ENCODE data around the gene TSPAN31.

Gene TSPAN31

GRCh38 chr12:57732726-57733593 lies 11.9 kb upstream of the TSPAN31 start:
- H3K36me3 ChIP-seq (ENCODE audit: control insufficient read depth, insufficient read depth, low read length): no peaks in the 10 kb centered on the region
- H3K27me3 ChIP-seq (ENCODE audit: control insufficient read depth, insufficient read depth, low read length): peaks cover 98% of the 10 kb centered on the region
- no peak overlapping the region for H3K9ac ChIP-seq (ENCODE audit: low read depth, low read length)
- H3K9me3 ChIP-seq (ENCODE audit: control insufficient read depth, insufficient read depth, low read length): no peaks in the 10 kb centered on the region
- H3K4me3 ChIP-seq (ENCODE audit: low read depth, low read length): no peak overlapping the region
- peaks cover 6% of the 10 kb centered on the region for H3K4me1 ChIP-seq (ENCODE audit: control insufficient read depth, insufficient read depth, low read length)

- Histone ChIP-seq H3K36me3 (ENCODE audit: control insufficient read depth, insufficient read depth, low read length) (no peaks in the 10 kb centered on the region), H3K9ac (ENCODE audit: low read depth, low read length) (no peak overlapping the region), H3K9me3 (ENCODE audit: control insufficient read depth, insufficient read depth, low read length) (no peaks in the 10 kb centered on the region), H3K4me1 (ENCODE audit: control insufficient read depth, insufficient read depth, low read length) (peaks cover 6% of the 10 kb centered on the region), H3K27me3 (ENCODE audit: control insufficient read depth, insufficient read depth, low read length) (peaks cover 92% of the 10 kb centered on the region), H3K4me3 (ENCODE audit: low read depth, low read length) (no peak overlapping the region)
Measured at GRCh38 chr12:57733928-57734327, 10.9 kb upstream of the TSPAN31 start.

- H3K27me3 ChIP-seq (ENCODE audit: control insufficient read depth, insufficient read depth, low read length): peaks cover 93% of the 10 kb centered on the region
- H3K9me3 ChIP-seq (ENCODE audit: control insufficient read depth, insufficient read depth, low read length): no peaks in the 10 kb centered on the region
- no peak overlapping the region for H3K4me3 ChIP-seq (ENCODE audit: low read depth, low read length)
- peaks cover 6% of the 10 kb centered on the region for H3K4me1 ChIP-seq (ENCODE audit: control insufficient read depth, insufficient read depth, low read length)
- H3K36me3 ChIP-seq (ENCODE audit: control insufficient read depth, insufficient read depth, low read length): no peaks in the 10 kb centered on the region
- H3K9ac ChIP-seq (ENCODE audit: low read depth, low read length): no peak overlapping the region
Measured at GRCh38 chr12:57734591-57734990, 10.2 kb upstream of the TSPAN31 start.

GRCh38 chr12:57735198-57735855 lies 9.5 kb upstream of the TSPAN31 start:
- Histone ChIP-seq H3K9me3 (ENCODE audit: control insufficient read depth, insufficient read depth, low read length) (no peaks in the 10 kb centered on the region), H3K4me3 (ENCODE audit: low read depth, low read length) (peak overlapping the region; percentile 56), H3K9ac (ENCODE audit: low read depth, low read length) (no peak overlapping the region), H3K36me3 (ENCODE audit: control insufficient read depth, insufficient read depth, low read length) (no peaks in the 10 kb centered on the region), H3K4me1 (ENCODE audit: control insufficient read depth, insufficient read depth, low read length) (peaks cover 6% of the 10 kb centered on the region), H3K27me3 (ENCODE audit: control insufficient read depth, insufficient read depth, low read length) (peaks cover 93% of the 10 kb centered on the region)

GRCh38 chr12:57735952-57736740 lies 8.7 kb upstream of the TSPAN31 start:
- no peak overlapping the region for H3K9ac ChIP-seq (ENCODE audit: low read depth, low read length)
- peaks cover 93% of the 10 kb centered on the region for H3K27me3 ChIP-seq (ENCODE audit: control insufficient read depth, insufficient read depth, low read length)
- H3K9me3 ChIP-seq (ENCODE audit: control insufficient read depth, insufficient read depth, low read length): no peaks in the 10 kb centered on the region
- H3K4me3 ChIP-seq (ENCODE audit: low read depth, low read length): peak overlapping the region; percentile 56
- H3K36me3 ChIP-seq (ENCODE audit: control insufficient read depth, insufficient read depth, low read length): no peaks in the 10 kb centered on the region
- peaks cover 6% of the 10 kb centered on the region for H3K4me1 ChIP-seq (ENCODE audit: control insufficient read depth, insufficient read depth, low read length)

GRCh38 chr12:57736741-57737466 lies 7.9 kb upstream of the TSPAN31 start:
- H3K4me1 ChIP-seq (ENCODE audit: control insufficient read depth, insufficient read depth, low read length): peaks cover 6% of the 10 kb centered on the region
- H3K4me3 ChIP-seq (ENCODE audit: low read depth, low read length): peak overlapping the region; percentile 56
- no peak overlapping the region for H3K9ac ChIP-seq (ENCODE audit: low read depth, low read length)
- no peaks in the 10 kb centered on the region for H3K9me3 ChIP-seq (ENCODE audit: control insufficient read depth, insufficient read depth, low read length)
- no peaks in the 10 kb centered on the region for H3K36me3 ChIP-seq (ENCODE audit: control insufficient read depth, insufficient read depth, low read length)
- peaks cover 93% of the 10 kb centered on the region for H3K27me3 ChIP-seq (ENCODE audit: control insufficient read depth, insufficient read depth, low read length)

GRCh38 chr12:57737467-57738460 lies 7.1 kb upstream of the TSPAN31 start:
- H3K4me1 ChIP-seq (ENCODE audit: control insufficient read depth, insufficient read depth, low read length): peaks cover 6% of the 10 kb centered on the region
- no peaks in the 10 kb centered on the region for H3K36me3 ChIP-seq (ENCODE audit: control insufficient read depth, insufficient read depth, low read length)
- peaks cover 90% of the 10 kb centered on the region for H3K27me3 ChIP-seq (ENCODE audit: control insufficient read depth, insufficient read depth, low read length)
- H3K9me3 ChIP-seq (ENCODE audit: control insufficient read depth, insufficient read depth, low read length): no peaks in the 10 kb centered on the region
- H3K4me3 ChIP-seq (ENCODE audit: low read depth, low read length): peak overlapping the region; percentile 56
- H3K9ac ChIP-seq (ENCODE audit: low read depth, low read length): no peak overlapping the region

- H3K4me1 ChIP-seq (ENCODE audit: control insufficient read depth, insufficient read depth, low read length): peaks cover 6% of the 10 kb centered on the region
- H3K36me3 ChIP-seq (ENCODE audit: control insufficient read depth, insufficient read depth, low read length): no peaks in the 10 kb centered on the region
- peak within 1 kb of the TSS; percentile 41 for H3K4me3 ChIP-seq (ENCODE audit: low read depth, low read length)
- H3K9me3 ChIP-seq (ENCODE audit: control insufficient read depth, insufficient read depth, low read length): no peaks in the 10 kb centered on the region
- H3K27me3 ChIP-seq (ENCODE audit: control insufficient read depth, insufficient read depth, low read length): peaks cover 84% of the 10 kb centered on the region
- no peak within 1 kb of the TSS for H3K9ac ChIP-seq (ENCODE audit: low read depth, low read length)
Measured at GRCh38 chr12:57738661-57739237, 6.1 kb upstream of the TSPAN31 start, which contains the start of gene AGAP2. Gene AGAP2, minus strand, starts transcription at chr12:57738742. Its CDS starts 496 bp downstream, at chr12:57738246.

- Histone ChIP-seq H3K9ac (ENCODE audit: low read depth, low read length) (no peak overlapping the region), H3K27me3 (ENCODE audit: control insufficient read depth, insufficient read depth, low read length) (peaks cover 78% of the 10 kb centered on the region), H3K4me1 (ENCODE audit: control insufficient read depth, insufficient read depth, low read length) (peaks cover 6% of the 10 kb centered on the region), H3K9me3 (ENCODE audit: control insufficient read depth, insufficient read depth, low read length) (no peaks in the 10 kb centered on the region), H3K4me3 (ENCODE audit: low read depth, low read length) (peak overlapping the region; percentile 41), H3K36me3 (ENCODE audit: control insufficient read depth, insufficient read depth, low read length) (no peaks in the 10 kb centered on the region)
Measured at GRCh38 chr12:57739387-57739786, 5.5 kb upstream of the TSPAN31 start.

GRCh38 chr12:57739914-57740538 lies 4.8 kb upstream of the TSPAN31 start:
- peak overlapping the region; percentile 41 for H3K4me3 ChIP-seq (ENCODE audit: low read depth, low read length)
- H3K9ac ChIP-seq (ENCODE audit: low read depth, low read length): no peak overlapping the region
- H3K9me3 ChIP-seq (ENCODE audit: control insufficient read depth, insufficient read depth, low read length): no peaks in the 10 kb centered on the region
- H3K27me3 ChIP-seq (ENCODE audit: control insufficient read depth, insufficient read depth, low read length): peaks cover 72% of the 10 kb centered on the region
- no peaks in the 10 kb centered on the region for H3K36me3 ChIP-seq (ENCODE audit: control insufficient read depth, insufficient read depth, low read length)
- peaks cover 6% of the 10 kb centered on the region for H3K4me1 ChIP-seq (ENCODE audit: control insufficient read depth, insufficient read depth, low read length)

All from iPS-15b (cell line).